Lower leg skin (tissue), 4 donors: ENCODE data around the gene PSEN2. TPM values are rescaled to one million over a fixed set of nuclear protein-coding genes. Genes with fewer than 3 reads are reported as not detected.

ENCODE experiments used
- DNase-seq, 2 donors: peaks; one replicate each; pipeline ENCODE4 v3.0.0-alpha.2; 2019; ENCODE audit warnings: low spot score in 2 of 2
- H3K4me3 ChIP-seq: fragments of 200-600 bp; sonication (generic); 2 replicates; pipeline ENCODE4 v1.5.1; 2017; ENCODE audit warnings: mild to moderate bottlenecking, low read depth; ENCODE audit not compliant: poor library complexity, severe bottlenecking
- CTCF ChIP-seq, 3 donors: fragments of 450-650 bp; IDR thresholded peaks; one replicate each; pipeline ENCODE4 v1.5.1; 2016; ENCODE audit warnings: antibody characterized with exemption in 3 of 3, mild to moderate bottlenecking in 3 of 3, moderate library complexity in 2 of 3
- POLR2A ChIP-seq, 2 donors: fragments of 450-650 bp; IDR thresholded peaks; one replicate each; pipeline ENCODE4 v1.6.1; 2016 to 2017; ENCODE audit warnings: antibody characterized with exemption in 2 of 2, mild to moderate bottlenecking in 1 of 2, moderate library complexity in 1 of 2
- WGBS, 2 donors: methylation state at CpG; one replicate each; pipeline ENCODE4 v1.1.5; 2018; 5-methylcytosine and 5-hydroxymethylcytosine counted together
- intact Hi-C: fragments of 100-400 bp; cut with DNase I; formaldehyde crosslinking; loops from one replicate; pipeline ENCODE4 v1.15.0; 2023; ENCODE audit warnings: low total_unique reads
- total RNA-seq, 4 donors: library from RNA; depleted of rRNA; stranded (reverse); fragments of >200 nt; gene quantifications; one replicate each; pipeline ENCODE4 v1.1.0, GENCODE V29; 2016

The PSEN2 gene
- total RNA-seq, 4 donors from 2014 or later, result 10.9 to 36.0 (median 23.2) TPM

- no peak for DNase-seq
- 72 to 74% methylated on average over 9 of the region's 9 CpGs for WGBS, 2 donors
- no peak overlapping the region for H3K4me3 ChIP-seq
- TF ChIP-seq POLR2A (IDR thresholded peaks at IDR 0.05) (no peak), CTCF (IDR thresholded peaks at IDR 0.05) (no peak)
- intact Hi-C loops, result no loop called here
Observed at GRCh38 chr1:226886122-226886901, 15.9 kb downstream of the PSEN2 start.

GRCh38 chr1:226887006-226887405 lies 16.6 kb downstream of the PSEN2 start:
- intact Hi-C loops, result no loop called here
- TF ChIP-seq POLR2A (IDR thresholded peaks at IDR 0.05) (no peak), CTCF (IDR thresholded peaks at IDR 0.05) (no peak)
- no peak for DNase-seq
- WGBS, 2 donors, result 89 to 96% methylated on average over 6 of the region's 6 CpGs
- no peak overlapping the region for H3K4me3 ChIP-seq

- 90 to 92% methylated on average over 8 of the region's 8 CpGs for WGBS, 2 donors
- intact Hi-C loops, result no loop called here
- TF ChIP-seq POLR2A (IDR thresholded peaks at IDR 0.05) (no peak), CTCF (IDR thresholded peaks at IDR 0.05) (no peak)
Observed at GRCh38 chr1:226888021-226888420, 17.6 kb downstream of the PSEN2 start.

GRCh38 chr1:226888816-226889215 lies 18.4 kb downstream of the PSEN2 start:
- WGBS, 2 donors, result 92 to 97% methylated on average over 8 of the region's 8 CpGs
- intact Hi-C loops, result no loop called here
- no peak for DNase-seq
- TF ChIP-seq CTCF (IDR thresholded peaks at IDR 0.05), result no peak
- TF ChIP-seq POLR2A (IDR thresholded peaks at IDR 0.05), result no peak
- H3K4me3 ChIP-seq, result no peak overlapping the region

More at GRCh38 chr1:226888021-226888420, 17.6 kb downstream of the PSEN2 start:
- DNase-seq, result no peak
- H3K4me3 ChIP-seq, result no peak overlapping the region

GRCh38 chr1:226889616-226890330 lies 19.4 kb downstream of the PSEN2 start:
- no peak overlapping the region for H3K4me3 ChIP-seq
- DNase-seq, result no peak
- WGBS, 2 donors, result 88 to 94% methylated on average over 8 to 11 of the region's 12 CpGs
- no peak for TF ChIP-seq CTCF (IDR thresholded peaks at IDR 0.05)
- no peak for TF ChIP-seq POLR2A (IDR thresholded peaks at IDR 0.05)
- intact Hi-C loops, result no loop called here
